Stimulated activated CD4-positive, alpha-beta T cell treated with anti-CD3 and anti-CD28 coated beads, Interleukin-2, amount 100 ng/mL, for 48 hours (primary cell): ENCODE data around the gene XXYLT1.
"Not testable (repeated sequence)": the region's sequence is repeated elsewhere in the genome, so short reads cannot be mapped to it uniquely, and the experiment has no call there.

ENCODE experiments used
- DNase-seq, 2 donors: peaks; one replicate each; pipeline ENCODE4 v3.0.0-alpha.2; 2020

XXYLT1 gene

DNA sequence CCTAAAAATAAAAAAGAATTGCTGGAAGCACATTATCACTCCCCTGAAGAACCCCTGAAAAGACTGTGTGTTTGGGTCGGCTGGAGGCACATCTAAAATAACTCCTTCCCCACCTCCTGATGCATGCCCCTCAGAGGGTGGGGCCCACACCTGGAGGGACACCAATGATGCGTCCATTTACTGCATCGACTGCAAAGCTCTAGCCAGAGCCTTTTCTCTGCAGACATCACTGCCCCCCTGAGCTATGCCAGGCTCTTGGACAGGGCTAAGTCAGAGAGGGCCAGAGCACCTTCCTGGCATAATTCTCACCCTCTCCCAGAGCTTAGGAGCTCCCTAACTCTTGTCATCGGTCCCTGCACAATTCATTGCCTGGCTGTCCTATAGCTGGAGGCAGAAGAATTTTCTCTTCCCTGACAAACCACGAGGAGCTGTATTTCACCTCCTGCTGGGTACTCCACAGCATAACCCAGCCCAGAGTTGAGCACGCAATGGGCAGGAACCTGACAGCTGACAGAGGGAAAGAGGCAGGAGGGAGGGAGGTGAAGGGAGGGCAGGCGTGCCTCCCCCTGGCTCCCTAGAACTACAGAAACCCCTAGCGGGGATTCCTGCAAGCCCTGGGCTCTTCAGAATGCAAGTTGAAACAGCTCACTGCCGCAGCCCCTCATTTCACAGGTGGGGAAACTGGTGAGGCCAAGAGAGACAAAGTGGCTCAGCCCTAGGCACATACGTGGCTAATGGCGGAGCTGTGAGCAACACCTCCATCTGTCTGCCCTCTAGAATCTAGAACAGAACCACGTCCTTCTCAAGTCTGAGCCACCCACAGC, 46.6 kb downstream of the XXYLT1 start:
- DNase-seq, result no peak

DNA sequence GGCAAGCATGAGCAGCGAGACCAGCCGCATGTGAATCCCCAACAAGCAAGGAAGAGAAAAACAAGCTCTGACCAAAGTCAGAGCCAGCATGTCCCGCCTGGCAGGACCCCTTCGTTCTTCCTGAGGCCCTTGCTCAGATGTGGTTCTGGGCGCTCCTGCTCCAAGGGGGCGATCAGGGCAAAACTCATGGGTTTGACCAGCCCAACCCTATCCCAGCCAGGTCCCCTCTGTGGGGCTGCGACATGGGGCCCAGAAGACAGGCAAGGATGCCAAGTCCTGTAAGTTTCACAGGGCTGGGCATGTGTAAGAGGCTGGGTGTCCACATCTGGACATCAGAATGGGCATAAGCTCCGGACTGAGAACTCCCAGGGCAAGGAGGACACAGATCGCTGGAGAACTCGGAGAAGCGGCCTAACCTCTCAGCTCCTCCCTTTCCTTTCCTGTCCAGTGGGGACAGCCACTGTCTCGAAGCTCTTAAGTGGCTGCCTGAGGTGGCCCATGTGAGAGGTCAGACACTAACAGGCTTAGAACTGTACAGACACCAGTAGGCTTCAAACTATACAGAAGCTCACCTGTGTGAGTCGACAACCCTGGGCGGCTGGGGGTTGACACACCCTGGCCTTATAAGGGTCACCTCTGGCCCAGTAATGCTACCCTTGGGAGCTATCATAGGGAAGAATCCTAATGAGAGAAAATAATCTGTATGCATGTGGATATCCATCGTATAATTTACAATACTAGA, 48.9 kb downstream of the XXYLT1 start:
- DNase-seq, result no peak

DNA sequence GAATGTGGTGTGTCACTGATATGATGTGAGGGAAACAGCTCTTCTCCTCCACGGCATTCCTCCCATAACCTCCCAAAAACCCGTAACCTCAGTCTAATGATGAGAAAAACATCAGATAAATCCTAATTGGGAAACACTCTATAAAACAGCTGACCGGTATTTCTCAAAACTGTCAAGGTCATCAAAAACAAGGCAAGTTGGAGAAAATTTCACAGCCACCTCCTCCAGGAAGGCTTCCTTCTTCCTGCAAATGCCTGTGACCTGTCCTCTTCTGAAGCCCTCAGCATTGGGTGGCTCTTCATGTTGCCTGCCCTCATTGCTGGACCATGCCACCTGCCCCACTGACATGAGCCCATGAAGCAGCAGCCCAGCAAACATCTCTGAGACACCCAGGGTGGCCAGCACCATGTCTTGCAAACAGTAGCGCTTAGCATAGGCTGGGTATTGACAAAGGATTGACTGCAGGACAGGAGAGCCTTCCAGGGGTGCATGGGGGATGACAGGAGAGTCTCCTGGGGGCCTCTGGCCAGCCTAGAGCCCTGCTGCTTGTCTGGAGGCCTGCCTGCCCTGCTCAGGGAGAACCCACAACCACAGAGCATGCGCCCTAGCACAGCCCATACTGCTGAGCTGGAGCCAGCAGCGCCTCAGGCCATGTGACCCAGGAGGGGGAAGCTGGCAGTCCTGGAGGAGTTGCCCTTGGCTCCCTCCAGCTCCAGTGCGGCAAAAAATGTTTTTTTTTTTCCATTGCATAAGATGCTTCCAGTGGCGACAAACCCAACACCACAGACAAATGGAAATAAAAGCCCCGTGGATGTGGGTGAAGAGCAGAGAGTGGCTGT, 49.7 kb downstream of the XXYLT1 start:
- no peak for DNase-seq

DNA sequence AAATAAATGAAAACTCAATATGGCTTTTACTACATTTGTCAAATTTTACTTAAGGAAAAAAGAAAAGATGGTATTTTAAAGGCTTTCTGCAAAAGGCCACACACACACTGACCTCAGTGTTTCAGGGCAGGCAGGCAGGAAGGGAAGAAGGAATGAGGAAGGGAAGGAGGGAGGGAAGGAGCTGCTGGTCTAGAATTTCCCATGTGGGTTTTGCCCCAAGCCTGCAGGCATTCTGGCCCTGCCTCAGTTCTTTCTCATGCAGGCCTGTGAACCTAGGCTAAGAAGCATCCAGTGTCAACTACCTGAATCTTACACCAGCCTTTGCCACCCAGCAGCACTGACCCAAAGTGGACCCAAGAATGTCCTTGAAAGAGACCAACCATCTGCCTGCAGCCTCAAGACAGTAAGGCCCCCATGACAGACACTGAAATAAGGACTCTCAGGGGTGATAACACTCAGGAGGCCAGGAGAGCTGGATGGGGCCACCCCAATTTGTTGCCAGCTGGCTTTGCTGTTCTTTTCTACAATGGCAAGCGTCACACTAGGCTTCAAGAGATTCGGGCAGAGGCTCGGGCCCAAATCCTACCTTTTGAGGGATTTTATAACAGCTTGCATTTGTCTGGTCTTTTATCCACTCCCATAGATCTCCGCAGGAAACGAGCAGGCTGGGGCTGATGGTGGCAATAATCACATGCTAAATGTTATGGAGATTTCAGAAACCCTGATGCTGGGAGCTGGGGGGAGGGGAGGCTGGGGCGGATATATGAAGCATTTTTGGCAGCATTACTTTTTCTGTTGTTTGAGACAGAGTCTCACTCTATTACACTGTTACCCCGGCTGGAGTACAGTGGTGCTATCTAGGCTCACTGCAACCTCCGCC, 51.4 kb downstream of the XXYLT1 start:
- no peak for DNase-seq

DNA sequence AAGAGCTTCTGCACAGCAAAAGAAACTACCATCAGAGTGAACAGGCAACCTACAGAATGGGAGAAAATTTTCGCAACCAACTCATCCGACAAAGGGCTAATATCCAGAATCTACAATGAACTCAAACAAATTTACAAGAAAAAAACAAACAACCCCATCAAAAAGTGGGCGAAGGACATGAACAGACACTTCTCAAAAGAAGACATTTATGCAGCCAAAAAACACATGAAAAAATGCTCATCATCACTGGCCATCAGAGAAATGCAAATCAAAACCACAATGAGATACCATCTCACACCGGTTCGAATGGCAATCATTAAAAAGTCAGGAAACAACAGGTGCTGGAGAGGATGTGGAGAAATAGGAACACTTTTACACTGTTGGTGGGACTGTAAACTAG, 52.6 kb downstream of the XXYLT1 start:
- DNase-seq, result not testable (repeated sequence)

DNA sequence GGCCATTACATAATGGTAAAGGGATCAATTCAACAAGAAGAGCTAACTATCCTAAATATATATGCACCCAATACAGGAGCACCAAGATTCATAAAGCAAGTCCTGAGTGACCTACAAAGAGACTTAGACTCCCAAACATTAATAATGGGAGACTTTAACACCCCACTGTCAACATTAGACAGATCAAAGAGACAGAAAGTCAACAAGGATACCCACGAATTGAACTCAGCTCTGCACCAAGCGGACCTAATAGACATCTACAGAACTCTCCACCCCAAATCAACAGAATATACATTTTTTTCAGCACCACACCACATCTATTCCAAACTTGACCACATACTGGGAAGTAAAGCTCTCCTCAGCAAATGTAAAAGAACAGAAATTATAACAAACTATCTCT, 55.4 kb downstream of the XXYLT1 start:
- not testable (repeated sequence) for DNase-seq

DNA sequence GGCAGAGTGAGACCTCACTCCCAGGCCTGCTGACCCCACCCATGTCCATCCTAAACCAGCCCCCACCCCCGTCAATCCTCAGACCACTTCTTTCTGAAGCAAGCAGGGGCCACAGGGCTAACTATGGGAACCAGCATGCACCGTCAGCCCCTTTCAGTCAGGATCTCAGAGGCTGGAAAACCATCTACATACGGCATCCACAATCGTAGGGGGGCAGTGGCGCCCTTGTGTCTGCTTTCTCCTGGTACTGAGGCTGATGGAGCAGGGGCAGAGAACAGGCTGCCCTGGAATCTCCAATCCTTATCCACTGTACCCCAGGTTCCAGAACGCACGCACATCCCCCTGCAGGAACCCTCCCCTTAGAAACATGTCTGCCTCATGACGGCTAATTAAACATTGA, 56.6 kb downstream of the XXYLT1 start:
- no peak for DNase-seq

DNA sequence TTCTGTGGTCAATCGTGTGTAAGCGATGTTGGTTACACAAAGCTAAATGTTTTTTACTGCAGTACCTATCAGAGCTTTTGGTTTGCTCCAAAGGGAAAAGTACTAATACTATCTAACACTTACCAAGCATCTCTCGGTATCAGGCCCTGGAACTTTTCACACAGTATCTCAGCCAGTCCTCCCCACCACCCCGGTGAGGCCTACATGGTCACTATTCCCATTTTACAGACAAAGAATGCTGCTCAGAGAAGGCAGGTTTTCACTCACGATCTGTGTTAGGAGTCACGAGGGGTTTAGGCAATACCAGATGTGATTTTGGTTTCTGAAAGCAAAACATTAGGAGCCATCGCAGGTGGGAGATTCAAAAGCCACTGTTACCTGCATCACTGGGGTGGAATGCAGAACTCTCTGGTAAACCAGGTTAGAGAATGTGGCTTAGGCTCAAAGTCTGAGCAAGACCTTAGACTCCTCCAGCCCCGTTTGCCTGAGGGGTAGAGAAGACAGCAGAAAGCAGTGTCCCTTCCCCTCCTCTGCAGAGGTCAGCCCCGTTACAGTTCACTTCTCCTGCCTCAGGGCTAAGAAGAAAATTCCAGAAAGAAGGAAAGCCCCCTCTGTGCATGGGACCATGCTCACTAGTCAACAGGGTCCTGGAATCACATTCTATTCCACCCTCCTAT, 57.2 kb downstream of the XXYLT1 start:
- DNase-seq, result no peak

DNA sequence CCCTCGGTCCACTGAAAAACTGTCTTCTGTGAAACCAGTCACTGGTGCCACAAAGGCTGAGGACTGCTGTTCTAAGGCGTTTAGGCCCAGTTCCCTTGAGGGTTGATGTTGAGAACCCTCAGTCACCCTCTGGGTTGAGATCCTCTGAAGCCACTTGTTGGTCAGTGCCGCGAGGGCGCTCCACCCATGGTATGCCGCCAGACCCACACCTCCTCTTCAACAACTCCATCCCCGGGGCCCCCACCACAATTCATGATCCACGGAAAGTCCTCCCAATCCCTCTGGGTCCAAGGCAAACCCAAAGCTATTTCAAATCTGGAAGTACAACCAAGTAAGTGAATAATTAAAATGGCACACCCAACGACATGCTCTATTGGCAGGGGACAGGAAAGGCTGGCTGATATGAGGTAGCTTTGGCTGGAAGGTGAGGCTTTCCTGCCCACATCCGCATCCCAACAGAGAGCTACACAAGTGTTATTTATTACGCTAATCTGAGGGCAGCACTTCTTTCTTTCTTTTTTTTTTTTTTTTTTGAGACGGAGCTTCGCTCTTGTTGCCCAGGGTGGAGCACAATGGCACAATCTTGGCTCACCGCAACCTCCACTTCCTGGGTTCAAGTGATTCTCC, 58.1 kb downstream of the XXYLT1 start:
- no peak for DNase-seq

DNA sequence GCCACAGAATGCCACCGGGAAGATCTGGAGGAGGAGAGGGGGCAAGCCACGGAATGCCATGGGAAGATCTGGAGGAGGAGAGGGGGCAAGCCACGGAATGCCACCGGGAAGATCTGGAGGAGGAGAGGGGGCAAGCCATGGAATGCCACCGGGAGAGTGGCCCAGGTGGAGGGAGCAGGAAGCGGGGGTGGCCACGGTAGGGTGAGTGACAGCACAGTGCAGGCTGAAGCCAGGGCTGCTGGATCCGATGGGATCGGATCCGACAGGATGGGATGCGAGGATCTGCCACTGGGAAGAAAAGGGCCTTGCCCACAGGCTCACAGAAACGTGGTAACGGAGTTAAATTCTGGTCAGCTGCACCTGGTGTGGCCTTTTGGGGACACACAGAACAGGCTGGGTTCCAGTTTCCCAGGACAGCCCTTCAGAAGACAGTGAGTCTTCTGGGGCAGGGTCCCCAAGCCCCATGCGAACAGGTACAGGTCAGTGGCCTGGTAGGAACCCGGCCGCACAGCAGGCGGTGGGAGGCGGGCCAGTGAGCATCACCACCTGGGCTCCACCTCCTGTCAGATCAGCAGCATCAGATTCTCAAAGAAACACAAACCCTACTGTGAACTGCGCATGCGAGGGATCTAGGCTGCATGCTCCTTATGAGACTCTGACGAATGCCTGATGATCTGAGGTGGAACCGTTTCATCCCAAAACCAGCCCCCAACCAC, 58.8 kb downstream of the XXYLT1 start:
- no peak for DNase-seq

DNA sequence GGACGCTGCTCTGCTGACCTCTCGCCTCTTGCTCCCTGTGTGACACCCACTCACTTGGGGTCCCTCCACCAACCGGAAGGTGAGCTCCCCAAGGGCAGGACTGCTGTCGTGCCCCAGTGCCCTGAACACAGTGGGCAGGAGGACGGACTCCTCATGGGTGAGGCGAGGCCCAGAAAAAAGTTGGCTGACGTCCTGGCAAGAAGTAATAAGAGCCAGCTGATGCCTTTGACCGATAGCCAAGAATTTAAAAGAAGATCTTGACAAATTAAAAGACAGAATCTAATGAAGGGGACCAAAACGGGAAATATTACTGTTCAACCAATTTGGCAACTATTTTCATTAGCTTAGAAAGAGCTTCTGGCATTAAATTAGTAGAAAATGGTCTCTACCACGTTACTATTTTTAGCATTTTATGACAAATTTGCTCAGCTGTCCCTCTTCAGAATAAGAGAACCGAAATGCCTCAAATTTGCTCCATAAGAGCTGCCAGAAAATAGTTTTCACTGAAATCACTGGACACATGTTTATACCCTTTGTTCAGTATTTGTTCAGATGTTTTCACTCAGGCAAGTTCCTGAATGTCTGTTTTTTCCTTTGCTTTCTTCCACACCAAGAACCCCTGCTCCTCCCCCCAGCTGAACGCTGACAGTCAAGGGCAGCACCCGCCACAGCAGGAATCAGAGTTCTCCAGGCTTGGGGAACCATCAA, 60.5 kb downstream of the XXYLT1 start:
- DNase-seq, result no peak

DNA sequence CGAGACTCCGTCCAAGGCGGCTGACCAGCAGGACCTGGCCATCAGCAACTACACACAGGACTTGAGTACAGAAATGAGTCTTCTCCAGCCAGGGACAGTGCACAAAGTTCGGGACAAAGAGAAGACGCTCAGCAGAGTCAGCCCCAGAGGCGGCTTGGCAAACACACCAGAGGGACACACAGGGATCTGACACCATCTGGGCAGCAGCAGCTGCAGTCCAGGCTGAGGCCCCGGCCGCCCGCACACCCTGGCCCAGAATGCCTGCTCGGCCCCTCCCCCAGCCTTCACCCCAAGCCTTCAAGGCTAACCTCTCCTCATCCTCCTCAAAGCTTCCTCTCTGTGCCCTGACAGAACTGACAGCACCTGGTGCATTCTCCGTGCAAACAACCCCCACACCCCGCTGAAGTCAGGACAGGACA, 61.1 kb downstream of the XXYLT1 start:
- DNase-seq, result no peak

DNA sequence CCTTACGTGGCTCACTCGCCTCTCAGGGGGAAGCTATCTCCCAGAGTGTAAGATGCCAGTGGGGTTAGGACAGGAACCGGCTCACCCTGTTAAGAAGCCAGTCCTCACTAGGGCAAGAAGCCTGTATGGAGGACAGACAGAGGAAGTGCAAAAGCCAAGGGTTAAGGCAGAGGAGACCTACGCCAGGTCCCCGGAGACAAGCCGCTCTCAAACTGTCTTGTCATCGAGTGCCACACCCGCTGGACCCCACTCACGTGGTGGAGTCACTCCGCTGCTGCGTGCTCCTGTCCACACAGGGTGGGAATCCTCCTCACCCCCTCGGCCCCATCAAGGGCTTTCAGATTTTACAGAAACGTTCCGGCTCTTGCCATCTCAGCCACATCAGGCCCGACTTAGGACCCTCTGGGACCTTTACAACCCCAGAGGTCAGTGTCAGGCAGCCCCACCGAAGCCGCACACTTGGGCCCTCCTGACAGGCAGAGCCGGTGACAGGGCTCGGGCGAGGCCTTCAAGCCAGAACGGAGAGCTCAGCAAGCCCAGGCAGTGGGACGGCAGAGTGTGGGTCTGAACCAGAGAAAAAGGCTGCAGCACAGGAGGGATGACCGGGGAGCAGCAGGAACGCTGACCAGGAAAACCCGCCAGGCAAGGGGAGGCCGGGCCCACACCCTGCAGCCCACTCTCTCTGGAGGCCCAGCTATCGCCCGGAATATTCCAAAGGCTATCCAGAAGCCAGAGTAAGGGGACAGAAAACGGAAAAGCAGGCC, 61.7 kb downstream of the XXYLT1 start:
- DNase-seq, result no peak

DNA sequence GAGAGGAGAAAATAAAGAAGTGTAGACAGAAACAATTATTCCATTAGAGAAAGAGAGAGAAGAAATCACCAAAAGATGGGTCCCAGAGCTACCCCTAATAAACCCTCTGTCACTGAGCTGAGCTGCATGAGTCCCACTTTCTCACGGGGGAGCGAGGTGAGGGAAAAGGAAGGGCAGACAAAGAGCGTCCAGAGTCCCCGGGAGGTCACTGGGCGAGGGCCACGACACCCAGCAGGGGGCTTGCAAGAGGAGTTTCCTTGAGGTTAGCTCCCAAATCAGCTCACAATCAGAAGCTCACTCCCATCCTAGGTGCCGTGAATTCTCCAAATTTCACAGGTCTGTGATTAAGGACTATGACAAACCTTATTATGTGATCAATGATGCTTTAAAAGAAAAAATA, 62.3 kb downstream of the XXYLT1 start:
- DNase-seq, result no peak

DNA sequence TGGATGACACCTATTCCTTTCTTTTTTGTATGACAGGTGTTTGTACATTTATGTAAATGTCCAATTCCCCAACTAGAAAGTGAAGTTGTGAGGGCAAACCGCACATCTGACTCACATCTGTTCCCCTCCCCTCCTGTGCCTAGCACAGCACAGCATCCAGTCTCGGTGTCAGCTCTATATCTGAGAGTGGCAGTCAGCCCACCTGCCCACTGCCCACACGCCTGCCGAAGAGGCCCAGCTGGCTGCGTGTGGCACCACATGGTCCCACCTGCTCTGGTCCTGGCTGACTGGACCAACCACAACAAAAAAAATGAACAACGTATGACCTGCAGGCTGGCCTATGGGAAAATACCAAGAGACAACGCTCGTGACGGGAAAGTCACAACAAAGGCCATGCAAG, 62.8 kb downstream of the XXYLT1 start:
- no peak for DNase-seq

DNA sequence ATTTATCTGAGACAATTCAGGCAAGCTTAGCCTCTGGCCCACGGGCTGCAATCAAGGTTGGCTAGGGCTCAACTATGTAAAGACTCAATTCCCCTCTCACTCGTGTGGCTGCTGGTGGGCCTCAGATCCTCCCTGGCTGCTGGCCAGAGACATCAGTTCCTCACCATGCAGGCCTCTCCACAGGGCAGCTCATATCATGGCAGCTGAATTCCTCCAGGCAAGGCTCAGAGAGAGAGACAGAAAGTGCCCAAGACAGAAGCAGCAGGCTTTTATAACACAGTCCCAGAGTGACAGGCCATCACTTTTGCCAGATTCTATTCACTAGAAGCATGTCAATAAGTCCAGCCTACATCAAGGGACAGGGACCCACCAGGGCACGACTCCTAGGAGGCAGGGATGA, 63.2 kb downstream of the XXYLT1 start:
- DNase-seq, result no peak

DNA sequence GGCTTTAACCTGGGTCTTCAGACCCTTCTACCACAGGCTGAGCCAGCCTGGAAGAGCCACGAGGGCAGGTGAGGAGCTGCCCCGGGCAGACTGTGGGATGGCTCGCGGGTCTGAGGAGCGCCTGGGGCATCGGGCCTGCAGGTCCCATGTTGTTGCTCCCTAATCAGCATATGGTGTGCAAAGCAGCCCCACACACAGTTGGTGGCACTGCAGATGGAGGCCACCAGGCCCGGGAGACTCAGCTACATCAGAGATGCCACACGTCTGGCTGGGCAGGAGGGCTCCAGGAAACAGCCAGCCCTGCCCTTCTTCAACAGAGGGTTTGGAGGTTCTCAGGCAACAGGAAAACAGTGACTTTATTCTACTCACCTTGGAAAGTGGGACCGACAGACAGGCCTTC, 63.9 kb downstream of the XXYLT1 start:
- no peak for DNase-seq

DNA sequence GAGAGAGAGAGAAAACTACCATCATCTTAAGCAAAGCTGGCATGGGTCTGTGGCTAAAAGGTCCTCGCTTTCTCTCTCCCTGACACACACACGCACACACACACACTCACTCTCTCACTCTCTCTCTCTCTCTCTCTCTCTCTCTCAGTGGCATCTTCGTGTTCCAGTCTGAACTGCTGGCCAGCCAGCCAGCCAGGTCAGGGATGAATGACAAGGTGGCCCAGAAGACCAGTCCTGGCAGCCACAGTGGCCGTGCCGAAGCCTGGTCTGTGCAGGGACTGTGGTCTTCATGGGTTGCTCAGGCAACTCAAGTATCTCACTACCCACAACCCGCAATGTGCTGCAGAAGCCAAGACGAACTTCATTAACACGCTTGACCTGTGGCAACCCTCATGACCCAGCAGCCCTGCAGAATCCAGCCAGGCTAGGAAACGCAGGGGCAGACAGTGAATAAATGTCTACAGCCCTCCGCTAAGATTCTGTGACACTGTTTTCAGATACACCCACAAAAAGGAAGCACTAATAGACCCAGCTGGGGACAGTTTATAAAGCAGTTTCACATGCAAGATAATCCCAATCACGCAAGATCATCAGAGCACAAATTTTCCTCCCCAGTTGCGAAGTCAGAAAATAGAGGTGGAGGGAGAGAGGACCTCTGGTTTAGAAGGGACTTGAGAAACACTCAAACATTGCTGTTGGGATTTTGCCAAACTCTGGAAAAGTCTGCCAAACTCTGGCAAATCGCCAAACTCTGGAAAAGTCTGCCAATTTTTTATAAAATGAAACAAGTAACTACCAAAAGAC, 66.4 kb downstream of the XXYLT1 start:
- no peak for DNase-seq
